ENCODE data around the gene QSOX2. TPM values are rescaled to one million over a fixed set of nuclear protein-coding genes. Genes with fewer than 3 reads are reported as not detected.

The QSOX2 gene
- total RNA-seq, 1 donor from 2014 or later = 15.5 TPM

GRCh38 chr9:136278894-136279293 is 33.3 kb upstream of the QSOX2 start:
- no peak for DNase-seq (ENCODE audit: extremely low spot score, unreplicated experiment)
- H3K4me1 Mint-ChIP-seq (ENCODE audit: unreplicated experiment) = peaks cover 5% of the 10 kb centered on the region
- no peak overlapping the region for H3K27ac Mint-ChIP-seq (ENCODE audit: unreplicated experiment)
- TF ChIP-seq CTCF (IDR thresholded peaks at IDR 0.05) = no peak
- H3K9me3 Mint-ChIP-seq (ENCODE audit: unreplicated experiment) = no peaks in the 10 kb centered on the region
- H3K36me3 Mint-ChIP-seq (ENCODE audit: unreplicated experiment) = no peaks in the 10 kb centered on the region
- peaks cover 15% of the 10 kb centered on the region for H3K27me3 Mint-ChIP-seq (ENCODE audit: unreplicated experiment)
- H3K4me3 Mint-ChIP-seq (ENCODE audit: unreplicated experiment) = no peak overlapping the region

GRCh38 chr9:136278221-136278620 is 32.6 kb upstream of the QSOX2 start:
- Mint-ChIP-seq H3K4me3 (ENCODE audit: unreplicated experiment) (no peak overlapping the region), H3K36me3 (ENCODE audit: unreplicated experiment) (no peaks in the 10 kb centered on the region), H3K4me1 (ENCODE audit: unreplicated experiment) (no peaks in the 10 kb centered on the region), H3K27ac (ENCODE audit: unreplicated experiment) (no peak overlapping the region), H3K9me3 (ENCODE audit: unreplicated experiment) (no peaks in the 10 kb centered on the region), H3K27me3 (ENCODE audit: unreplicated experiment) (peaks cover 21% of the 10 kb centered on the region)
- no peak for TF ChIP-seq CTCF (IDR thresholded peaks at IDR 0.05)
- no peak for DNase-seq (ENCODE audit: extremely low spot score, unreplicated experiment)

GRCh38 chr9:136277746-136278145 is 32.1 kb upstream of the QSOX2 start:
- Mint-ChIP-seq H3K27me3 (ENCODE audit: unreplicated experiment) (peaks cover 26% of the 10 kb centered on the region), H3K4me1 (ENCODE audit: unreplicated experiment) (no peaks in the 10 kb centered on the region), H3K9me3 (ENCODE audit: unreplicated experiment) (no peaks in the 10 kb centered on the region), H3K36me3 (ENCODE audit: unreplicated experiment) (no peaks in the 10 kb centered on the region), H3K27ac (ENCODE audit: unreplicated experiment) (no peak overlapping the region), H3K4me3 (ENCODE audit: unreplicated experiment) (no peak overlapping the region)
- no peak for DNase-seq (ENCODE audit: extremely low spot score, unreplicated experiment)
- TF ChIP-seq CTCF (IDR thresholded peaks at IDR 0.05) = no peak

GRCh38 chr9:136276716-136277115 is 31.1 kb upstream of the QSOX2 start:
- H3K27me3 Mint-ChIP-seq (ENCODE audit: unreplicated experiment) = peaks cover 31% of the 10 kb centered on the region
- no peak for TF ChIP-seq CTCF (IDR thresholded peaks at IDR 0.05)
- DNase-seq (ENCODE audit: extremely low spot score, unreplicated experiment) = no peak
- no peaks in the 10 kb centered on the region for H3K9me3 Mint-ChIP-seq (ENCODE audit: unreplicated experiment)
- no peaks in the 10 kb centered on the region for H3K36me3 Mint-ChIP-seq (ENCODE audit: unreplicated experiment)
- no peaks in the 10 kb centered on the region for H3K4me1 Mint-ChIP-seq (ENCODE audit: unreplicated experiment)
- no peak overlapping the region for H3K4me3 Mint-ChIP-seq (ENCODE audit: unreplicated experiment)
- no peak overlapping the region for H3K27ac Mint-ChIP-seq (ENCODE audit: unreplicated experiment)

- H3K4me3 Mint-ChIP-seq (ENCODE audit: unreplicated experiment) = no peak overlapping the region
- no peaks in the 10 kb centered on the region for H3K9me3 Mint-ChIP-seq (ENCODE audit: unreplicated experiment)
- H3K36me3 Mint-ChIP-seq (ENCODE audit: unreplicated experiment) = no peaks in the 10 kb centered on the region
- H3K27me3 Mint-ChIP-seq (ENCODE audit: unreplicated experiment) = peaks cover 34% of the 10 kb centered on the region
- DNase-seq (ENCODE audit: extremely low spot score, unreplicated experiment) = no peak
- H3K4me1 Mint-ChIP-seq (ENCODE audit: unreplicated experiment) = no peaks in the 10 kb centered on the region
- no peak overlapping the region for H3K27ac Mint-ChIP-seq (ENCODE audit: unreplicated experiment)
- no peak for TF ChIP-seq CTCF (IDR thresholded peaks at IDR 0.05)
Observed at GRCh38 chr9:136275655-136276429, 30.2 kb upstream of the QSOX2 start.

Data from osteocyte (in vitro differentiated cells).